ENCODE measurements around the gene PNMA8B. TPM values are rescaled to one million over a fixed set of nuclear protein-coding genes. Genes with fewer than 3 reads are reported as not detected.
A peak's percentile ranks its signal among the peaks of the same experiment; 100 is the strongest.

Gene PNMA8B
- total RNA-seq, 1 donor from 2014 or later: 1.3 TPM

- Mint-ChIP-seq H3K27ac (ENCODE audit: unreplicated experiment) (no peak overlapping the region), H3K9me3 (ENCODE audit: unreplicated experiment) (no peaks in the 10 kb centered on the region), H3K36me3 (ENCODE audit: low read depth, unreplicated experiment) (peaks cover under 1% of the 10 kb centered on the region), H3K4me1 (ENCODE audit: unreplicated experiment) (peaks cover 5% of the 10 kb centered on the region), H3K27me3 (ENCODE audit: unreplicated experiment) (peaks cover 22% of the 10 kb centered on the region), H3K4me3 (ENCODE audit: unreplicated experiment) (no peak overlapping the region)
- no peak for TF ChIP-seq CTCF (IDR thresholded peaks at IDR 0.05; ENCODE audit: unreplicated experiment)
- peak; percentile 36 for DNase-seq (ENCODE audit: low spot score)
Observed at GRCh38 chr19:46493236-46494145, 2.2 kb downstream of the PNMA8B start.

GRCh38 chr19:46492841-46493235 lies 2.8 kb downstream of the PNMA8B start:
- H3K9me3 Mint-ChIP-seq (ENCODE audit: unreplicated experiment): no peaks in the 10 kb centered on the region
- no peak overlapping the region for H3K4me3 Mint-ChIP-seq (ENCODE audit: unreplicated experiment)
- peaks cover 3% of the 10 kb centered on the region for H3K36me3 Mint-ChIP-seq (ENCODE audit: low read depth, unreplicated experiment)
- TF ChIP-seq CTCF (IDR thresholded peaks at IDR 0.05; ENCODE audit: unreplicated experiment): no peak
- no peak overlapping the region for H3K27ac Mint-ChIP-seq (ENCODE audit: unreplicated experiment)
- peaks cover 8% of the 10 kb centered on the region for H3K4me1 Mint-ChIP-seq (ENCODE audit: unreplicated experiment)
- DNase-seq (ENCODE audit: low spot score): no peak
- H3K27me3 Mint-ChIP-seq (ENCODE audit: unreplicated experiment): peaks cover 25% of the 10 kb centered on the region

GRCh38 chr19:46491975-46492682 lies 3.5 kb downstream of the PNMA8B start:
- no peaks in the 10 kb centered on the region for H3K9me3 Mint-ChIP-seq (ENCODE audit: unreplicated experiment)
- no peak overlapping the region for H3K4me3 Mint-ChIP-seq (ENCODE audit: unreplicated experiment)
- no peak for TF ChIP-seq CTCF (IDR thresholded peaks at IDR 0.05; ENCODE audit: unreplicated experiment)
- H3K4me1 Mint-ChIP-seq (ENCODE audit: unreplicated experiment): peaks cover 11% of the 10 kb centered on the region
- no peak for DNase-seq (ENCODE audit: low spot score)
- H3K27ac Mint-ChIP-seq (ENCODE audit: unreplicated experiment): no peak overlapping the region
- H3K36me3 Mint-ChIP-seq (ENCODE audit: low read depth, unreplicated experiment): peaks cover 3% of the 10 kb centered on the region
- peaks cover 25% of the 10 kb centered on the region for H3K27me3 Mint-ChIP-seq (ENCODE audit: unreplicated experiment)

- Mint-ChIP-seq H3K4me1 (ENCODE audit: unreplicated experiment) (peaks cover 11% of the 10 kb centered on the region), H3K27ac (ENCODE audit: unreplicated experiment) (no peak overlapping the region), H3K4me3 (ENCODE audit: unreplicated experiment) (no peak overlapping the region), H3K9me3 (ENCODE audit: unreplicated experiment) (no peaks in the 10 kb centered on the region), H3K36me3 (ENCODE audit: low read depth, unreplicated experiment) (peaks cover 3% of the 10 kb centered on the region), H3K27me3 (ENCODE audit: unreplicated experiment) (peaks cover 20% of the 10 kb centered on the region)
- DNase-seq (ENCODE audit: low spot score): no peak
- no peak for TF ChIP-seq CTCF (IDR thresholded peaks at IDR 0.05; ENCODE audit: unreplicated experiment)
Observed at GRCh38 chr19:46490774-46491173, 4.9 kb downstream of the PNMA8B start.

All from endothelial cell (in vitro differentiated cells).